OCI-LY1 (cell line): ENCODE measurements around the gene DNAJC3.

Experiments
- EZH2 ChIP-seq: fragments of 200-600 bp; sonication (generic), shearing (Covaris generic); IDR thresholded peaks from 2 replicates; pipeline ENCODE4 v1.8.0; 2017; ENCODE audit warnings: borderline replicate concordance, mixed run types, mild to moderate bottlenecking, antibody characterized with exemption, low read length, moderate library complexity, mixed read lengths
- TF ChIP-seq, protein P1 (sequence below): fragments of 200-600 bp; sonication (generic), shearing (Covaris generic); IDR thresholded peaks from 2 replicates; pipeline ENCODE4 v1.5.1; 2017; ENCODE audit warnings: mild to moderate bottlenecking, antibody characterized with exemption, low read length, moderate library complexity, mixed read lengths

DNA sequence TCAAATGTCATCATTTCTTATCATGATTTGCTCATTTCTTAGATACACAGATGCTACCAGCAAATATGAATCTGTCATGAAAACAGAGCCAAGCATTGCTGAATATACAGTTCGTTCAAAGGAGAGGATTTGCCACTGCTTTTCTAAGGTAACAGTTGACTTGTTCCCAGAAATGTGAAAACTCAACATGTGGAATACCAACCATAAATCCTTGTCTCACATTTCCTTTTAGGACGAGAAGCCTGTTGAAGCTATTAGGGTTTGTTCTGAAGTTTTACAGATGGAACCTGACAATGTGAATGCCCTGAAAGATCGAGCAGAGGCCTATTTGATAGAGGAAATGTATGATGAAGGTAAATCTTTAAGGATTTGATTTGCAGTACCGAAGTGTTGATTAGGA, 86.7 kb downstream of the DNAJC3 start:
- TF ChIP-seq, protein P1, sequence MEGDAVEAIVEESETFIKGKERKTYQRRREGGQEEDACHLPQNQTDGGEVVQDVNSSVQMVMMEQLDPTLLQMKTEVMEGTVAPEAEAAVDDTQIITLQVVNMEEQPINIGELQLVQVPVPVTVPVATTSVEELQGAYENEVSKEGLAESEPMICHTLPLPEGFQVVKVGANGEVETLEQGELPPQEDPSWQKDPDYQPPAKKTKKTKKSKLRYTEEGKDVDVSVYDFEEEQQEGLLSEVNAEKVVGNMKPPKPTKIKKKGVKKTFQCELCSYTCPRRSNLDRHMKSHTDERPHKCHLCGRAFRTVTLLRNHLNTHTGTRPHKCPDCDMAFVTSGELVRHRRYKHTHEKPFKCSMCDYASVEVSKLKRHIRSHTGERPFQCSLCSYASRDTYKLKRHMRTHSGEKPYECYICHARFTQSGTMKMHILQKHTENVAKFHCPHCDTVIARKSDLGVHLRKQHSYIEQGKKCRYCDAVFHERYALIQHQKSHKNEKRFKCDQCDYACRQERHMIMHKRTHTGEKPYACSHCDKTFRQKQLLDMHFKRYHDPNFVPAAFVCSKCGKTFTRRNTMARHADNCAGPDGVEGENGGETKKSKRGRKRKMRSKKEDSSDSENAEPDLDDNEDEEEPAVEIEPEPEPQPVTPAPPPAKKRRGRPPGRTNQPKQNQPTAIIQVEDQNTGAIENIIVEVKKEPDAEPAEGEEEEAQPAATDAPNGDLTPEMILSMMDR, result no peak
- TF ChIP-seq EZH2, result no peak
